ENCODE data around the gene WDR43. TPM values are rescaled to one million over a fixed set of nuclear protein-coding genes. Genes with fewer than 3 reads are reported as not detected.

The WDR43 gene
- total RNA-seq, 1 experiment from 2014 or later, result 134 TPM

- TF ChIP-seq CTCF (conservative IDR thresholded peaks at IDR 0.05; ENCODE audit: low read depth, low read length) (peak; percentile 55), EZH2 (IDR thresholded peaks at IDR 0.05; ENCODE audit: low read length, unreplicated experiment) (no peak)
- ATAC-seq (no peak), DNase-seq (peak; percentile 41)
- no TSS peak for BruUV-seq (replicated peaks)
- H3K4me1 ChIP-seq (ENCODE audit: insufficient read depth, low read length), result peaks cover 11% of the 10 kb centered on the region
- no peak overlapping the region for H3K9ac ChIP-seq (ENCODE audit: low read length)
- H3K27me3 ChIP-seq (ENCODE audit: low read length), result no peaks in the 10 kb centered on the region
- no peaks in the 10 kb centered on the region for H3K9me2 ChIP-seq (replicated peaks; ENCODE audit: low read length)
- CTCF ChIA-PET, result no interaction called here
- POLR2A ChIA-PET (ENCODE audit: unreplicated experiment), result no interaction called here
- H3F3A ChIP-seq (ENCODE audit: low read length, unreplicated experiment), result no peaks in the 10 kb centered on the region
- H3K4me2 ChIP-seq (ENCODE audit: low read length), result no peak overlapping the region
- no peaks in the 10 kb centered on the region for H3K9me3 ChIP-seq (ENCODE audit: low read length)
- H3K79me2 ChIP-seq (ENCODE audit: low read length), result no peaks in the 10 kb centered on the region
- intact Hi-C loops (cut with micrococcal nuclease), result loop anchor here (2.0 to 10.0 kb wide), 3 partner anchors 338 to 1115 kb away; no protein-coding TSS in a partner anchor
- peaks cover 3% of the 10 kb centered on the region; the same call in 1 of the 2 replicates for H4K20me1 ChIP-seq (ENCODE audit: low read length)
- no peak overlapping the region for H3K4me3 ChIP-seq (ENCODE audit: low read length)
- no peak overlapping the region for H2AFZ ChIP-seq (ENCODE audit: low read length)
- H3K27ac ChIP-seq (ENCODE audit: low read length), result no peak overlapping the region
- no peaks in the 10 kb centered on the region for H3K36me3 ChIP-seq (ENCODE audit: low read depth, low read length)
Observed at GRCh38 chr2:28956890-28957289, 62.4 kb downstream of the WDR43 start.

GRCh38 chr2:28958689-28959088 lies 64.2 kb downstream of the WDR43 start:
- no TSS peak for BruUV-seq (replicated peaks)
- ATAC-seq, result peak; percentile 82
- H3K4me1 ChIP-seq (ENCODE audit: insufficient read depth, low read length), result peaks cover 7% of the 10 kb centered on the region; the same call in 1 of the 2 replicates
- H4K20me1 ChIP-seq (ENCODE audit: low read length), result no peaks in the 10 kb centered on the region
- H3K27ac ChIP-seq (ENCODE audit: low read length), result no peak overlapping the region
- no peaks in the 10 kb centered on the region for H3K79me2 ChIP-seq (ENCODE audit: low read length)
- intact Hi-C loops (cut with micrococcal nuclease), result loop anchor here (1.0 to 10.0 kb wide), 5 partner anchors 55 to 1114 kb away; no protein-coding TSS in a partner anchor
- DNase-seq, result peak; percentile 93
- H3K27me3 ChIP-seq (ENCODE audit: low read length), result no peaks in the 10 kb centered on the region
- H3F3A ChIP-seq (ENCODE audit: low read length, unreplicated experiment), result no peaks in the 10 kb centered on the region
- 0 out of 2 replicates have a peak overlapping the region, but pooled peaks have one; percentile 1 for H2AFZ ChIP-seq (ENCODE audit: low read length)
- no peak overlapping the region for H3K4me3 ChIP-seq (ENCODE audit: low read length)
- H3K9me3 ChIP-seq (ENCODE audit: low read length), result no peaks in the 10 kb centered on the region
- POLR2A ChIA-PET (ENCODE audit: unreplicated experiment), result no interaction called here
- H3K9ac ChIP-seq (ENCODE audit: low read length), result no peak overlapping the region
- H3K9me2 ChIP-seq (replicated peaks; ENCODE audit: low read length), result no peaks in the 10 kb centered on the region
- no peaks in the 10 kb centered on the region for H3K36me3 ChIP-seq (ENCODE audit: low read depth, low read length)
- no peak for TF ChIP-seq EZH2phosphoT487 (IDR thresholded peaks at IDR 0.05; ENCODE audit: borderline replicate concordance, low read length)
- TF ChIP-seq CTCF (conservative IDR thresholded peaks at IDR 0.05; ENCODE audit: low read depth, low read length), result peak; percentile 78
- TF ChIP-seq EZH2 (IDR thresholded peaks at IDR 0.05; ENCODE audit: low read length, unreplicated experiment), result no peak
- CTCF ChIA-PET, result interaction anchor here (0.6 kb wide), 1 partner anchor 95 kb away, joined by 4 read pairs; no protein-coding TSS in a partner anchor
- peak overlapping the region; percentile 9; the same call in 1 of the 2 replicates for H3K4me2 ChIP-seq (ENCODE audit: low read length)

- ChIA-PET CTCF (no interaction called here), POLR2A (ENCODE audit: unreplicated experiment) (interaction anchor here (0.6 kb wide), 1 partner anchor 764 kb away, joined by 3 read pairs; no protein-coding TSS in a partner anchor)
- no peak overlapping the region for H2AFZ ChIP-seq (ENCODE audit: low read length)
- intact Hi-C loops (cut with micrococcal nuclease), result loop anchor here (5.0 kb wide), 1 partner anchor 152 kb away; no protein-coding TSS in a partner anchor
- H3K4me2 ChIP-seq (ENCODE audit: low read length), result no peak overlapping the region
- no peaks in the 10 kb centered on the region for H3K79me2 ChIP-seq (ENCODE audit: low read length)
- H3K27me3 ChIP-seq (ENCODE audit: low read length), result no peaks in the 10 kb centered on the region
- TF ChIP-seq EZH2phosphoT487 (IDR thresholded peaks at IDR 0.05; ENCODE audit: borderline replicate concordance, low read length), result no peak
- TF ChIP-seq EZH2 (IDR thresholded peaks at IDR 0.05; ENCODE audit: low read length, unreplicated experiment), result no peak
- TF ChIP-seq CTCF (conservative IDR thresholded peaks at IDR 0.05; ENCODE audit: low read depth, low read length), result no peak
- no peak overlapping the region for H3K4me3 ChIP-seq (ENCODE audit: low read length)
- H3K9me3 ChIP-seq (ENCODE audit: low read length), result no peaks in the 10 kb centered on the region
- no peak overlapping the region for H3K27ac ChIP-seq (ENCODE audit: low read length)
- no peak overlapping the region for H3K9ac ChIP-seq (ENCODE audit: low read length)
- BruUV-seq (replicated peaks), result no TSS peak
- no peaks in the 10 kb centered on the region for H4K20me1 ChIP-seq (ENCODE audit: low read length)
- DNase-seq (no peak), ATAC-seq (no peak)
- H3K9me2 ChIP-seq (replicated peaks; ENCODE audit: low read length), result no peaks in the 10 kb centered on the region
- H3K36me3 ChIP-seq (ENCODE audit: low read depth, low read length), result no peaks in the 10 kb centered on the region
- peaks cover 7% of the 10 kb centered on the region; the same call in 1 of the 2 replicates for H3K4me1 ChIP-seq (ENCODE audit: insufficient read depth, low read length)
- no peaks in the 10 kb centered on the region for H3F3A ChIP-seq (ENCODE audit: low read length, unreplicated experiment)
Observed at GRCh38 chr2:28960401-28960800, 65.9 kb downstream of the WDR43 start.

All from PC-3 (cell line).